ENCODE results near the gene GAL3ST3. TPM values are rescaled to one million over a fixed set of nuclear protein-coding genes. Genes with fewer than 3 reads are reported as not detected.

GAL3ST3 gene
- total RNA-seq, 1 donor from 2014 or later = not detected

DNA sequence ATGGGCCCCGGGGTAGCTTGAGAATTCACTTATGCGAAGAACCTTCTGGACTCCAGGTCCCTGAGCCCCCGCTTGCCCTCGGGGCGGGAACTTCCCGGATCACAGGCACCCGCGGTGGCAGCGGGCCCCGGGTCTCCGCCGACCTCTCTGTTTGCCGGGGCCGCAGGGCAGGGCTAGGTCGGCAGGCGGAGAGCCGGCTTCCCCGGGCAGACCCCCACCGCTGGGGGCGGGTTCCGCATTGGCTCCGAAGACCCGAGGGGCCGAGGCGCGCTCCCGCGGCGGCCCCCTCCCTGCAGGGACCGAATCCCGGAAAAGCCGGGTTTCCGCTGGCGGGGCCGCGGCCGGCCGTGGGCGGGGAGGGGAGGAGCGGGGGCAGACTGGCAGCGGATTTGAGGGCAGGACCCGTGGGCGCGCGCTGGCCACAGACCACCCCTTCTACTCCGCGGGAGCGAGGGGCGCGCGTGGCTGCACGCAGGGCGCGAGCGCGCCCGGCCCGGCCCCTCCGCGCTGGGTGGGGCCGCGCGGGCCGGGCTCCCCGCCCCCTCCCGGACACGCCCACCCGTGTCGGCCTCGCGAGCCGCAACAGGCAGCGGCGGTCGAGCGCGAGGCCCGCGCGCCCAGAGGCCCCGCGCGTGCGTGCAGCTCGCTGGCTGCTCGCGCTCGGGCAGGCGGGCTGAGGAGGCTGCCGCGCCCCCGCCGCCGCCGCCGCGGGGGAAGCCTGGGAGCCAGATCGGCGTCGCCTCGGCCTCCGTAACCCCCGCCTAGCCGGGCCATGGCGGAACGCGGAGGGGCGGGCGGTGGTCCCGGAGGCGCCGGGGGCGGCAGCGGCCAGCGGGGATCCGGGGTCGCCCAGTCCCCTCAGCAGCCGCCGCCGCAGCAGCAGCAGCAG lies 21.0 kb upstream of the GAL3ST3 start, which contains the start of gene PACS1:
Gene PACS1 (plus strand): TSS at position 558 of the 889 bp plus-strand sequence. CDS start 215 bp downstream, at position 773.
- intact Hi-C loops (cut with micrococcal nuclease) = loop anchor here (1.0 to 10.0 kb wide), 4 partner anchors 18 to 565 kb away; partner anchors contain the start of genes RBM4 and SF3B2

- intact Hi-C loops (cut with micrococcal nuclease) = loop anchor here (1.0 to 10.0 kb wide), 4 partner anchors 17 to 566 kb away; partner anchors contain the start of genes RBM4 and SF3B2
These were observed 20.2 kb upstream of the GAL3ST3 start for GRCh38 chr11:66068923-66069714.

DNA sequence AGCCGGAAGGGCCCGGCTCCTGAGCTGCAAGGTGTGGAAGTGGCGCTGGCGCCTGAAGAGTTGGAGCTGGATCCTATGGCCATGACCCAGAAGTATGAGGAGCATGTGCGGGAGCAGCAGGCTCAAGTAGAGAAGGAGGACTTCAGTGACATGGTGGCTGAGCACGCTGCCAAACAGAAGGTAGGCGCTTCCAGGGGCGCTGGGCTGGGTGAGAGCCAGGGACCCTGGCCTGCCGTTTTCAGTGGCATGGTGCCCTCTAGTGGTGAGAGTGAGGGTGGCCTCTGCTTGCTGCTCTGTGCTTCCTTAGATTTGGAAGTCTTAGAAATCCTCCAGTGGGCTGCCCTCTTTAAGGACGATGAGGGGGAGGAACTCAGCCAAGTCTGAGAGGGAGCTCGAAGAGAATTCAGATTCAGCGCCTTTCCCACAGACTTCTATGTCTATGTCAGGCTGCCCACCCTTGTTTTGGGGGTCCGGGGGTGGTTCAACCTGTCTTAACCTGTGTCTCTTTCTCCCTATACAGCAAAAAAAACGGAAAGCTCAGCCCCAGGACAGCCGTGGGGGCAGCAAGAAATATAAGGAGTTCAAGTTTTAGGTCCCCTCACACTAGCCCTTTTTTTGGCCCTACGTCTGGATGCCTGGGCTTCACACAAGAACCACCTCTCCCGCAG lies 19.3 kb upstream of the GAL3ST3 start:
- intact Hi-C loops (cut with micrococcal nuclease) = loop anchor here (2.0 to 10.0 kb wide), 2 partner anchors 59 to 567 kb away; partner anchors contain the start of gene RBM4

GRCh38 chr11:66067640-66068039 lies 18.7 kb upstream of the GAL3ST3 start:
- intact Hi-C loops (cut with micrococcal nuclease) = loop anchor here (2.0 to 10.0 kb wide), 2 partner anchors 59 to 567 kb away; partner anchors contain the start of gene RBM4

GRCh38 chr11:66066751-66067150 lies 17.8 kb upstream of the GAL3ST3 start:
- intact Hi-C loops (cut with micrococcal nuclease) = loop anchor here (10.0 kb wide), 1 partner anchor 568 kb away; the partner anchor contains the start of gene RBM4

- intact Hi-C loops (cut with micrococcal nuclease) = loop anchor here (10.0 kb wide), 1 partner anchor 570 kb away; the partner anchor contains the start of gene RBM4
These were observed 15.6 kb upstream of the GAL3ST3 start for GRCh38 chr11:66064571-66064970.

- intact Hi-C loops (cut with micrococcal nuclease) = loop anchor here (10.0 kb wide), 1 partner anchor 571 kb away; the partner anchor contains the start of gene RBM4
These were observed 14.9 kb upstream of the GAL3ST3 start for GRCh38 chr11:66063900-66064299.

GRCh38 chr11:66062408-66062807 lies 13.4 kb upstream of the GAL3ST3 start:
- intact Hi-C loops (cut with micrococcal nuclease) = loop anchor here (10.0 kb wide), 1 partner anchor 572 kb away; the partner anchor contains the start of gene RBM4

- intact Hi-C loops (cut with micrococcal nuclease) = loop anchor here (10.0 kb wide), 1 partner anchor 574 kb away; the partner anchor contains the start of gene RBM4
These were observed 12.3 kb upstream of the GAL3ST3 start for GRCh38 chr11:66061268-66061667.

DNA sequence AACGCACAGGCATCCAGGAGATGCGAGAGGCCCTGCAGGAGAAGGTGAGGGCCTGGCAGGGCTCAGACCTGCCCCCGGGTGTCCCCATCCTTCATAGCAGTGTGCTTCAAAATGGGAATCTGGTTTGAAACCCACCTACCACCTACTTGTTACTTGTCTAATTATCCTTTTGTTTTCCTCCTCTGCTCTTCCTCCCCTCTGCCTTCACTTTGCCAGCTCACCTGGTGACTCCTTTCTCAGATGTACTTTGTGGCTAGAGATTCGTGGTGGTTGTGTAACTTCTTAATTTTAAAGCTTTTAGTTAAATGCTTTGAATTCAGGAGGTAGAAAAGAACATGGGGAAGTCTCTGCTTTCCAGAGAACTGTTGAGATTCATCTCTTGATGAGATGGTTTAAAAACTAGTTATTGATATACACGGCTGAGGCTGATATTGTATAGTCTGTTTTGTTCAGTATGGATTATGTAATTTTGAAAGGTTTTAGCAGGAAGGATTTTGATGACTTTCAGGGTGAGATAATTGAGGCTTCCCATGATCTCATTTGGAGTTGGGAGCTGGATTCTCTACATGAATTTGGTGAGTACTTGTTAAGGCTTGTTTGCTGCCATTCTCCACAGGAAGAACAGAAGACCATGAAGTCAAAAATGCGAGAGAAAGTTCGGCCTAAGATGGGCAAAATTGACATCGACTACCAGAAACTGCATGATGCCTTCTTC lies 11.2 kb upstream of the GAL3ST3 start:
- intact Hi-C loops (cut with micrococcal nuclease) = loop anchor here (10.0 kb wide), 1 partner anchor 575 kb away; the partner anchor contains the start of gene RBM4

GRCh38 chr11:66056501-66056900 lies 7.5 kb upstream of the GAL3ST3 start:
- intact Hi-C loops (cut with micrococcal nuclease) = no loop called here

DNA sequence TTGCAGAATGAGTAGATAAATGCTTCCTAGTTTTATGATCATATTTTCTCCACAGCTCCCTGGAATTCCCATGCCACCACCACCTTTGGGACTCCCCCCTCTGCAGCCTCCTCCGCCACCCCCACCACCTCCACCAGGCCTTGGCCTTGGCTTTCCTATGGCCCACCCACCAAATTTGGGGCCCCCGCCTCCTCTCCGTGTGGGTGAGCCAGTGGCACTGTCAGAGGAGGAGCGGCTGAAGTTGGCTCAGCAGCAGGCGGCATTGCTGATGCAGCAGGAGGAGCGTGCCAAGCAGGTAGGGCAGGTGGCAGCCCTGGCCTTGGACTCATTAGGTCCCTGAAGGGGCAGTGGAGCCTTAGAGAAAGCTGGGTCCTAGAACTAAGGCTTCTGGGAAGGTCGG lies 6.1 kb upstream of the GAL3ST3 start:
- intact Hi-C loops (cut with micrococcal nuclease) = no loop called here

GRCh38 chr11:66052664-66052982 lies 3.7 kb upstream of the GAL3ST3 start:
- intact Hi-C loops (cut with micrococcal nuclease) = loop anchor here (1.0 to 5.0 kb wide), 15 partner anchors 17 to 482 kb away; partner anchors contain the start of genes B4GAT1, BANF1, BRMS1 and CCDC85B

- intact Hi-C loops (cut with micrococcal nuclease) = loop anchor here (1.0 to 5.0 kb wide), 15 partner anchors 17 to 482 kb away; partner anchors contain the start of genes B4GAT1, BANF1, BRMS1 and CCDC85B
These were observed 3.1 kb upstream of the GAL3ST3 start, which contains the start of gene SF3B2 for GRCh38 chr11:66051766-66052663. SF3B2 (plus strand) TSS chr11:66052364; CDS start chr11:66052385, 21 bp downstream.

DNA sequence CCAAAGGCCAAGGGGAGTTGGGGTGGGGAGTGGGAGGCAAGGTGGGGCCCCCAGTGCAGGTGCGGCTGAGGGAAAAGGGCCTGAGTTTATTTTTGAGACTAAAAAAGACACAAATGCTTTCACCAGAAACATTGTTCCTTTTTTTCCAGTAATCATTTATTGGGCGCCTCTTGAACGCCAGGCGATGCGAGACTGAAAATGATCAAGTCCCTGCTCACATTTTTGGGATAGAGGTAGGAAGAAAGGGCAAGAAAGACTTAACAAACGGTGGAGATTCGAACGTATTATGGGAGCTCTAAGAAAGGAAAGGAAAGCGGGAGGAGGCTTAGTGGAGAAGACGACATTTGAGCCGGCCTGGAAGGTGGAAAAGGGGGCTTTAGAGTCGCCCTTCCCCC lies 2.4 kb upstream of the GAL3ST3 start:
- intact Hi-C loops (cut with micrococcal nuclease) = loop anchor here (5.0 kb wide), 1 partner anchor 296 kb away; the partner anchor contains the start of genes B4GAT1 and BRMS1

- intact Hi-C loops (cut with micrococcal nuclease) = loop anchor here (5.0 kb wide), 1 partner anchor 297 kb away; the partner anchor contains the start of genes B4GAT1 and BRMS1
These were observed 1.7 kb upstream of the GAL3ST3 start for GRCh38 chr11:66050581-66051231.

DNA sequence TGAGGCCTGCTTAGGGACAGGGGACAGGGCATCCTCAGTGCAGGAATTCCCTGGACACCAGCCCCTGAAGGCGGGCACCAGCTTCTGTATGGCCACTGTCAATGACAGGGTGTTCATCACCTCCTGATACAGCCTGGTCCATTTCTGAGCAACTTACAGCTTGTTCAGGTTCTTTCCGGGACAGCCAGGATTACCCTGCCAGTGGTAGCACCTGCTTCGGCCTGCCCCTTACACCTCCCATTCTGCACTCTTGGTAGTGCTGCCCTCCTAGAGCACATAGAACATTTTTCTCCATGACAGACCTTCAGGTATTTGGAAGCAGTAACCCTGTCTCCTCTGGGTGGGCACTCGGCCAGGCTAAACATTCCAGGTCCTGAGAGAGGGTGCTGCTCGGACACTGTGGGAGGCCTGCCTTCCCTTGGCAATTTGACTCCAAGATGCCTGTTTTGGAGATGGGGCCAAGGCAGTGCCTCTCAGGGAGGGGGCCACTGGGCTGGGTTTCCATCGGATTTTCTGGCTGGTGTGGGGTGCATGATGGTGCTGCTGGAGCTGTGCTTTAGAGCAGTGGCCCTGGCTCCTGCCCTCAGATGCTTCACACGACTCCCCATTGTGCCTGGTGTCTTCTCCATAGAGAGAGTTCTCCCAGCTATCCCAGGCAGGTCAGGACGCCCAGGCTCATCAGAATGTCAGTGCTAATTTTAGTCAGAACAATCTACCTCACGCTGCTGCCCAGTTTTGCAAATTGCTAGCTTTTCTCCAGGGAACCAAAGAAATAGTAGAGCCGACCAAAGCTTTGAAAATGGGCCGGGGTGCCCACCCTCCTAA lies 1.2 kb downstream of the GAL3ST3 start:
- intact Hi-C loops (cut with micrococcal nuclease) = no loop called here

Data from T-helper 1 cell treated with Interleukin-12 subunit alpha and Interleukin-12 subunit beta and Interleukin-4 antibody, amounts not matched to agents 30 ng/mL and 1 ng/mL, for 36 hours (primary cell).